GM18951 (cell line): Measurements from ENCODE around the gene MICU1.
"Not testable (repeated sequence)": the region's sequence is repeated elsewhere in the genome, so short reads cannot be mapped to it uniquely, and the experiment has no call there.

Experiments used
- POLR2A ChIP-seq: IDR thresholded peaks from 4 replicates; pipeline ENCODE4 v1.6.1; 2011; ENCODE audit warnings: mild to moderate bottlenecking; ENCODE audit not compliant: insufficient read length, insufficient read depth; ENCODE audit errors: extremely low read depth
- in situ Hi-C: fragments of 300-500 bp; cut with MboI; formaldehyde crosslinking; loops from one replicate; pipeline ENCODE4 v1.12.0; 2022; ENCODE audit warnings: low sequenced_read_pairs, mixed read lengths, inconsistent platforms; ENCODE audit not compliant: unreplicated experiment

Gene MICU1

DNA sequence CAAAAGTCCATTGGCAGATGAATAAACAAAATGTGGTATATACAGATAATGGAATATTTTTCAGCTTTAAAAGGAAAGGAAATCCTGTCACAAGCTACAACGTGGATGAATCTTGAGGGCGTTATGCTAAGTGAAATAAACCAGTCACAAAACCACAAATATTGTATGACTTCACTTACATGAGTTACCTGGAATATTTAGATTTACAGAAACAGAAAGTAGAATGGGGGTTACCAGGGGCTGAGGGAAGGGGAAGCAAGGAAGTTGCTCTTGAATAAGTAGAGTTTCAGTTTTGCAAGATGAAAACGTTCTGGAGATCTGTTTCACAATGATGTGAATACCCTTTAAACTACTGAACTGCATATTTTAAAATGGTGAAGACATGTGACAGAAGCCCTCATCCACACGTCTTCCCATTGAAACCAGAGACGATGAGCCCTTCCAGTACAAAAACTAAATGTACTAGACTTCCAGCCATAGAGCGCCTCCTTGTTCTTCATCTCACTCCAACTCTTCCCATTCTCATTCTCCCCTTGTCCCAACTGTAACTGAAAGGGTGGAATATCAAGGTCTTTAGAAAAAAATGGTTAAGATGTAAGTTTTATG, 62.4 kb downstream of the MICU1 start:
- in situ Hi-C loops = no loop called here
- no peak for TF ChIP-seq POLR2A

DNA sequence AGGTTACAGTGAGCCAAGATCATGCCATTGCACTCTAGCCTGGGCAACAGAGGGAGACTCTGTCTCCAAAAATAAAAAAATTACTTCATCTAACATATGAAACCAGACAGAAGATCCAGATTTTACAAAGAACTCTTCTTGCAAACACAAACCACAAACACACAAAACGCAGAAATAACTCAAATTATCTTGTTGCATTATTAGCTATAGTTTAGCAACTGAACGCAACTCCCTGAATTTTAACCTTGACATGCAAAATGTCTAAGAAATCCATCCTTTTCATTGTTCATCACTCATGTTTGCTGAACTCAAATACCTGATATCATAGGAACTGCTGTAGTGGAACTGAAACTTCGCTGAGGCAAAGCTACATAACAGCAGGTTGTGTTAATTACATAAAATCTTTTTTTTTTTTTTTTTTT, 64.1 kb downstream of the MICU1 start:
- TF ChIP-seq POLR2A = no peak
- in situ Hi-C loops = no loop called here

DNA sequence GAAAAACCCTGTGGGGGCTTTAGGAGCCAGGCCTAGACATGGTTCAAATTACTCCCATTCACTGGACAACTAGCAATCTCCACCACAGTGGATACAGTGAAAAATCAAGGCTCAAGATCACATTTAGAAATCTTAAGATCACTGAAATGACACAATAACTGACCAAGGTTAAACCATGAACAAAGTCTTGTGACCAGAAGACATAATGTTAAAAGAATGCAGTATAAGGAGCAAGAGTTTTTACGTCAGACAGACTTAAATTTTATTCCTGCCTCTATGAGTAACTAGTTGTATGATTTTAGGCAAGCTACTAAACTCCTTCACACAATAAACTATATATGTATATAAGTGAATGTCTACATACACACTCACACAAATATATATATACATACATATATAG, 68.5 kb downstream of the MICU1 start:
- in situ Hi-C loops = no loop called here
- TF ChIP-seq POLR2A = no peak

DNA sequence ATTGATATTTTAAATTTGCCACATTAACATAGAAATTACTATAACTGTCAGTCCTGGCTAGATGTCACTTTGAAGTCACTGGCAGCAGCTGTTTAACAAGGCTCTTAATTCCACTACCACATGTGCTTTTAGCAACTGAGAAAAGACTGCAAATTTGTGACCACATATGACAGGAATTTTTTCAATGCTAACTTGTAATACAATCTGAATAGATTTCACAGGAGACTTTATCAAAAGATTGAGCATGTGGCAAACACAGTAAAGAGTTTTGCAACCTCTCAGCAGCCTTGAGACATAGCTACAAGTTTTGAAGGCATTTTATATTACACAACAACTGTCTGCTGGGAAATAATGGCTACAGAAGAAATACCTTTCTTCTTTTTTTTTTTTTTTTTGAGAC, 73.0 kb downstream of the MICU1 start:
- TF ChIP-seq POLR2A = no peak
- in situ Hi-C loops = no loop called here

DNA sequence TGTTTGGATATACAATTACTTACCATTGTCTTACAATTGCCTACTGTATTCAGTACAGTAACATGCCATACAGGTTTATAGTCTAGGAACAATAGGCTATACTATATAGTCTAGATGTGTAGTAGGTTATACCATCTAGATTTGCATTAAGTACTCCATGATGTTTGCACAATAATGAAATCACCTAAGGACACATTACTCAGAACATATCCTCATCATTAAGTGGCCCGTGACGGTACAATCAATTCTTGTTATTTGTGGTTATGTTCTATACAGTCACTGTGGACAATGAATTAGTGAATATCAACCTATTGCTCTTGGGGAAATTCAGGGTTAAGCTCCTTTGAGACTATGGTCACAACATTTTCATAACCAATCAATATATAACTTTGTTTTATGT, 75.6 kb downstream of the MICU1 start:
- in situ Hi-C loops = no loop called here
- no peak for TF ChIP-seq POLR2A

DNA sequence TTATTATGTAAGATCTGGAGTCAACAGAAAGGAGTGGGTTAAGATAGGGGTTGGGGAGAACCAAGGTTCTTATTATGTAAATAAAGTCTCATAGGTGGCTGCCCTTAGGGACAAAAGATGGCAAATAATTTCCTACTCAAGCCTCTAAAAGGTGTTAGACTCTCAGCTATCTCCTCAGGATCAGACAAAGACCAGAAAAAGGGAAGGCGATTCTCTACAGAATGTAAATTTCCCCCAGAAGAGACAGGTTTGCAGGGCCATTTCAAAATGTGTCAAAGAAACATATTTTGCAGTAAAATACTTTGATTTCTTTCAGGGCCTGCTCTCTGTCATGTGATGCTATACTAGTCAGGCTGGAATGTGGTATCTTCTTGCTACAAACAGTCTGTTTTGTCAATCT, 80.3 kb downstream of the MICU1 start:
- no peak for TF ChIP-seq POLR2A
- in situ Hi-C loops = no loop called here

DNA sequence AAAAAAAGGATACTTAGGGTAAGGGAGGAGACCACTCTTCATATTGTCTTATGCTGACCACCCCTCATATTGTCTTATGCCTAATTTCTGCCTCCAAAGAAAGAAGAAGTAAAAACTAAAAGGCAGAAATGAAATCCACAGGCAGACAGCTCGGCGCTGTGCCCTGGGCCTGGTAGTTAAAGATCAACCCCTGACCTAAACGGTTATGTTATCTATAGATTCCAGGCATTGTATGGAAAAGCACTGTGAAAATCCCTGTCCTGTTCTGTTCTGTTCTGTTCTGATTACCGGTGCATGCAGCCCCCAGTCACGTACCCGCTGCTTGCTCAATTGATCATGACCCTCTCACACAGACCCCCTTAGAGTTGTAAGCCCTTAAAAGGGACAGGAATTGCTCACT, 82.0 kb downstream of the MICU1 start:
- in situ Hi-C loops = not testable (repeated sequence)

DNA sequence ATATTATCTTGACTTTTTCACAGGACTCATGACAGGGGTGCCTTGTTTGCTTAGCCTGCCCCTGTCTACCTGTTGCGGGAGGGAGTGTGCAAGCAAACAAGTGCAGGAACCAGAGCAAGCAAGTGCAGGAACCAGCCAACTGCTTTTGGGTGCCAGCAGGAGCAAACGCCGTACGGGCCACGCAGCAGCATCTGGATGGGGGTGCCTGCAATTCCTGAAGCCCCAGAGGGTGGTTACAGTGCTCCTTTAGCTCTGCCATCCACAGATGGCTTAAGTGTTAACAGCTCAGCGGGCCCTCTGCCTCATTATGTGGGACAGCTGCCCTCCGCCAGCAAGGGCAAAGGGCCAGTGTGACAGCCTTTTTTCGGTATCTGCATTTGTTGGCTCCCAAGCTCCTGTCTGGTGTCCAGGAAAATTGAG, 83.5 kb downstream of the MICU1 start:
- no peak for TF ChIP-seq POLR2A
- in situ Hi-C loops = no loop called here

DNA sequence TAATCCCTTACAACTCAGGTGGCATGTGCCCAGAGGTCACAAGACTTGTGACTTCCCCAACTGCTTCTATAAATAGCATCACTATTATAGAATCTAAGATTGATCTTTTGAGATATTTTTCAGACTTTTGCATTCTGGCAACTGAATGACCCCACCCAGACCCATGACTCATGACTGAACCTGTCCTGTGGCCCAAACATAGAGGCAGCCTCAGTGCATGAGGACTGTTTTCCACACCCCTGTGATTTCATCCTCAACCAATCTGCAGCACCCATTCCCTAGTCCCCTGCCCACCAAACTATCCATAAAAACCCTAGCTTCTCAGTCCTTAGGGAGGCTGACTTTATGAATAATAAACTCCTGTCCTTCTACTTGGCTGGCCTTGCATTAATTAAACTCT, 84.5 kb downstream of the MICU1 start:
- no peak for TF ChIP-seq POLR2A
- in situ Hi-C loops = no loop called here

DNA sequence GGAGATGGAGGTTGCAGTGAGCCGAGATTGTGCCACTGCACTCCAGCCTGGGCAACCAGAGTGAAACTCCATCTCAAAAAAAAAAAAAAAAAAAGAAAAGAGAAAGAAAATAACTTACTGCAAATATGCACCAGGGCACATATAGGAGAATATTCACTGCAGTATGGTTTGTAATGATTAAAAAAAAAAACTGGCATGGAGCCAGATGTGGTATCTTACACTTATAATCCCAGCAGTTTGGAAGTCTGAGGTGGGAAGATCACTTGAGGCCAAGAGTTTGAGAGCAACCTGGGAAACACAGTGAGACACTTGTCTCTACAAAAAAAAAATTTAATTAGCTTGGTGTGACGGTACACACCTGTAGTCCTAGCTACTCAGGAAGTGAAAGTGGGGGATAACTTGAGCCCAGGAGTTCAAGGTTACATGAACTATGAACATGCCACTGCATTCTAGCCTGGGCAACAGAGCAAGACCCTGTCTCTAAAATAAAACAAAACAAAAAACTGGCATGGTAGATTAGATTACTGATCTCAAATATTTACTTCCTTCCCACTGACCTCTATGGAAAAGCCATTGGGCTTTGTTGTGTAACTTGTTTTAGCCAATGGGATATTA, 85.6 kb downstream of the MICU1 start:
- TF ChIP-seq POLR2A = no peak
- in situ Hi-C loops = no loop called here

DNA sequence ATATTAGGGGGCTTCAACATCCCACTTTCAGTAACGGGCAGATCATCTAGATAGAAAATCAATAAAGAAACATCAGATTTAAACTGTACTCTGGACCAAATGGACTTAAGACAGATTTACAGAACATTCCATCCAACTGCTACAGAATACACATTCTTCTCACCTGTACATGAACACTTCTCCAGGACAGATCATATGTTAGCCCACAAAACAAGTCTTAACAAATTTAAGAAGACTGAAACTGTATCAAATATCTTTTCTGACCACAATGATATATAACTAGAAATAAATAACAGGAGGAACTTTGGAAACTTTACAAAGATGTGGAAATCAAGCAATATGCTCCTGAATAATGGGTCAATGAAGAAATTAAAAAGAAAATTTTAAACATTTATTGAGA, 86.7 kb downstream of the MICU1 start:
- no peak for TF ChIP-seq POLR2A
- in situ Hi-C loops = no loop called here

DNA sequence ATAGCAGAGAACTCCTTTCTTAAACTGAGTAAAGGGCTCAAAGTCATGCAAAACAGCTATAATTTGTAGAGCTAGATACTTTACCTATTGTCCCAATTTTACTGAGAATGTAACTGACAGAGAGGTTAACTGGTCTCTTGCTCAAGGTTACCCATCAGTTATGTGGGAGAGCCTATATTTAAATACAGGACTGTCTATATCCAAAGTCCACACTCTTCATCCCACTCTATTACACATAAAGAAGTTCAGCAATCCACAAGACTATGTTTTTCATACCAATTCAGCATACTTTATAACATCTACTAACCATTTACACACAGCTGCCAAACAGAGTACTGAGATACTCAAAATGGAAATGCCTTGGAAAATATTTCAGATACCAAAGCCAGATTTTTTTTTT, 100.2 kb downstream of the MICU1 start:
- no peak for TF ChIP-seq POLR2A
- in situ Hi-C loops = no loop called here

DNA sequence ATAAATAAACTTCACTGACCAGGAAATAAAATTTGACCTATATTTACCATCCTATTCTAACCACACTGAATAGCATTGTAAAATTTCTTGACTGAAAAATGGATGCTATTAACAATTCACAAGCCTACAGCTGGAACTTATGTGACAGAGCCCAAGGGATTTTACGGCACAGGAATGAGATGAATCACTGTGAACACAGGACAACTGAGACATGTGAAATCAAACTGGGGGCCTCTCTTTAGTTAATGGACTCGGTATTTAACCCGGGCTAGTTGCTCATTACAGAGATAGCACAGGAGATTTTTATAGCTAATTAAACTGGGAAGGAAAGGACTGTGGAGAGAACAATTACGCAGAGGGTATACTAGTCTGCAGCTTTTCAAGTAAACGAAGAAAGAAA, 100.6 kb downstream of the MICU1 start:
- in situ Hi-C loops = no loop called here

DNA sequence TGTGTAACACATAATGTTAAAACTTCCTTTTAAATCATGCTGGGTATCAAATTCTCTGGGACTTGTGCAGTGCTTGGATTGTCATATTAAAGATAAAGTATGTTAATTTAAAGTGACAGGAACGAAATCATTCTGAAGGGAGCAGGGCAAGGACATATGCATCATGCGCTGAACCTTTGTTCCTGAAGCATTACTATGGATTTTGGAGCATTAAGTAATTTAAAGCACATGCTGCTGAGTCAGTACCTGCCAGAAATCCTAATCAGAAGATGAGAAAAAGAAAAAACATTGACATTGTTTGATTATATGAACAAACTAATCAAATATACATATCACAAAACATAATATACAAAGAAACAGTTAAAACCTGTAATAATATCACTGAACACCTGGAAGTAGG, 101.4 kb downstream of the MICU1 start:
- TF ChIP-seq POLR2A = no peak
- in situ Hi-C loops = no loop called here

More for the DNA sequence above, 100.6 kb downstream of the MICU1 start:
- no peak for TF ChIP-seq POLR2A
